ENCODE results near the gene MEIS2.

The MEIS2 gene

DNA sequence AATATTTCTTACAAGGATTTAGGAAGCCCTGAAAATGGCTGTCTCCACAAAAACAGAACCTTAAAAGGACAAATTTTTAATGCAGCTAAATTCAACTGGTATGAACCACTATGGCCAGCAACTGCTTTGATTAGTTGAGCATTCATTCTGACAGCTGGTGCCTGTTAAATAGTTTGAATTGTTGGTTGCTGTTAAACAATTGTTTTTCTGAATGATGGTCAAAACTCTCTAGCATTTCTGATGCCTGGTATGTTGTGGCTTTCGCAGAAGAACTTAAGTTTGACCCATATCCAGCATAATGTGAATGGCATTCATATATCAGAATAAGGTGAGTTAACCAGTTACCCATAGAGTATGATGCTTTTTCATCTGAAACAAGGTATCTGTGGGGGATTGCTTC lies 138.4 kb downstream of the MEIS2 start:
- H3K9me3 ChIP-seq (ENCODE audit: insufficient read depth, low read length, severe bottlenecking) = no peaks in the 10 kb centered on the region
- H3K79me2 ChIP-seq (ENCODE audit: insufficient read depth, low read length) = no peaks in the 10 kb centered on the region
- H3K9ac ChIP-seq (ENCODE audit: low read depth, low read length) = no peak overlapping the region
- H3K36me3 ChIP-seq (ENCODE audit: insufficient read depth, low read length) = no peaks in the 10 kb centered on the region
- H3K4me3 ChIP-seq (ENCODE audit: low read depth in 1 of 2, low read length in 2 of 2) = no peak overlapping the region
- ATAC-seq (ENCODE audit: insufficient read depth, low read depth) (no peak), DNase-seq (no peak)
- no peak overlapping the region for H3K27ac ChIP-seq (ENCODE audit: low read length)
- no peaks in the 10 kb centered on the region for H4K20me1 ChIP-seq (ENCODE audit: insufficient read depth, low read length)
- no peak overlapping the region for H2AFZ ChIP-seq (ENCODE audit: low read depth, low read length)
- no peaks in the 10 kb centered on the region for H3K4me1 ChIP-seq (ENCODE audit: insufficient read depth, low read length)
- TF ChIP-seq, protein P1, sequence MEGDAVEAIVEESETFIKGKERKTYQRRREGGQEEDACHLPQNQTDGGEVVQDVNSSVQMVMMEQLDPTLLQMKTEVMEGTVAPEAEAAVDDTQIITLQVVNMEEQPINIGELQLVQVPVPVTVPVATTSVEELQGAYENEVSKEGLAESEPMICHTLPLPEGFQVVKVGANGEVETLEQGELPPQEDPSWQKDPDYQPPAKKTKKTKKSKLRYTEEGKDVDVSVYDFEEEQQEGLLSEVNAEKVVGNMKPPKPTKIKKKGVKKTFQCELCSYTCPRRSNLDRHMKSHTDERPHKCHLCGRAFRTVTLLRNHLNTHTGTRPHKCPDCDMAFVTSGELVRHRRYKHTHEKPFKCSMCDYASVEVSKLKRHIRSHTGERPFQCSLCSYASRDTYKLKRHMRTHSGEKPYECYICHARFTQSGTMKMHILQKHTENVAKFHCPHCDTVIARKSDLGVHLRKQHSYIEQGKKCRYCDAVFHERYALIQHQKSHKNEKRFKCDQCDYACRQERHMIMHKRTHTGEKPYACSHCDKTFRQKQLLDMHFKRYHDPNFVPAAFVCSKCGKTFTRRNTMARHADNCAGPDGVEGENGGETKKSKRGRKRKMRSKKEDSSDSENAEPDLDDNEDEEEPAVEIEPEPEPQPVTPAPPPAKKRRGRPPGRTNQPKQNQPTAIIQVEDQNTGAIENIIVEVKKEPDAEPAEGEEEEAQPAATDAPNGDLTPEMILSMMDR (IDR thresholded peaks at IDR 0.05; ENCODE audit: borderline replicate concordance, extremely low read depth, low read length, poor library complexity, severe bottlenecking) = no peak
- H3K27me3 ChIP-seq (ENCODE audit: insufficient read depth, low read length, poor library complexity) = no peaks in the 10 kb centered on the region
- no peak overlapping the region for H3K4me2 ChIP-seq (ENCODE audit: insufficient read depth, low read length)

DNA sequence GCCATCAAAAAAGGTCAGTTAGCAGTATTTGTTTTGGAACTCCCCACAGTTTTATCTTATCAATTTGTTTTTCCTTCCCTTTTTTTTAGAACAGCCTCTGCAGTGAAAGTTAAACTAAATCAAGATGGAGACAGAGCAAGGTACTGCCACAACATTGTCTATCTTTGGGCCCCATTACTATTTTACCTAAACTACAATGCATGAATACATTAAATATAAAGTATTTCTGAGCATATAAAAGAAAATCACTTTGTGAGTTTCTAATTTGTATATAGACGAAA lies 139.5 kb downstream of the MEIS2 start:
- H3K36me3 ChIP-seq (ENCODE audit: insufficient read depth, low read length) = no peaks in the 10 kb centered on the region
- H3K27ac ChIP-seq (ENCODE audit: low read length) = no peak overlapping the region
- no peak overlapping the region for H3K9ac ChIP-seq (ENCODE audit: low read depth, low read length)
- no peaks in the 10 kb centered on the region for H3K9me3 ChIP-seq (ENCODE audit: insufficient read depth, low read length, severe bottlenecking)
- H4K20me1 ChIP-seq (ENCODE audit: insufficient read depth, low read length) = no peaks in the 10 kb centered on the region
- no peak for ATAC-seq (ENCODE audit: insufficient read depth, low read depth)
- no peak for DNase-seq
- no peaks in the 10 kb centered on the region for H3K4me1 ChIP-seq (ENCODE audit: insufficient read depth, low read length)
- H2AFZ ChIP-seq (ENCODE audit: low read depth, low read length) = no peak overlapping the region
- no peak overlapping the region for H3K4me2 ChIP-seq (ENCODE audit: insufficient read depth, low read length)
- H3K27me3 ChIP-seq (ENCODE audit: insufficient read depth, low read length, poor library complexity) = no peaks in the 10 kb centered on the region
- H3K79me2 ChIP-seq (ENCODE audit: insufficient read depth, low read length) = no peaks in the 10 kb centered on the region
- TF ChIP-seq EZH2 (IDR thresholded peaks at IDR 0.05; ENCODE audit: borderline replicate concordance, low read depth, low read length, severe bottlenecking) = no peak
- TF ChIP-seq, protein P1 (IDR thresholded peaks at IDR 0.05; ENCODE audit: borderline replicate concordance, extremely low read depth, low read length, poor library complexity, severe bottlenecking) = no peak
- no peak overlapping the region for H3K4me3 ChIP-seq (ENCODE audit: low read depth in 1 of 2, low read length in 2 of 2)

DNA sequence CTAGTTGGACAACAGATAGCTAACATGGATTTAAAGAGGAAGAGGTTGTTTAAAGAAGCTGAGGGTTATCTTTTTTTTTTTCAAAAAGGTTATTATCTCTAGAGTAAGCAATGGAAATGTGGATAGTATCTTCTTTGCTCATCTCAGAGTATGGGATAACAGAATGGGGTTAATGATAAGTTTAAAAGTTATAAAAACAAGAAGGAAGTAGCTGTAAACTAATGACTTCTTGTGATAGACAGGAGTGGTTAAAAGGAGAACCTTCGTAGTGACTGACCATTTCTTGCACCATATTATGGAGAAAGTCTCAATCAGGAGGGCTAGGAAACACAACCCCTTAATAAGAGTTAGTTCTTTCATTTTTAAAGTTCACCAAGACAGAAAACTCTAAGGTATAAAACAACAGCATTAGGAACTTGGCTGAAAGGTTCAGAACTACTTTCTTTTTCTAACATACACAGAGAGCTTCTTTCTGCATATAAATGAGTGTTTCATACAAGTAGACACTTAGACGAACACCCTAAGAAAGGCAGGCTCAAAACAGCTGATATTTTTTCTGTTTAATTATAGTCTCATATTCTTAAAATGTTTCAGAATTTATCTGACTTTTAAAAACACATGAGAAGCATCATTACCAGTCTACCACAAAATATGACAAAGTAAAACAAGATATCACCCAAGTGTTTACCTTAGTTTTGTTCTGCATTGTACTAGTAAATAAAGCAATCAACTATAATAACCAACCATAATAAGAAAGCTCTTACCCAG lies 140.0 kb downstream of the MEIS2 start:
- TF ChIP-seq, protein P1 (IDR thresholded peaks at IDR 0.05; ENCODE audit: borderline replicate concordance, extremely low read depth, low read length, poor library complexity, severe bottlenecking) = no peak
- TF ChIP-seq EZH2 (IDR thresholded peaks at IDR 0.05; ENCODE audit: borderline replicate concordance, low read depth, low read length, severe bottlenecking) = no peak
- no peaks in the 10 kb centered on the region for H3K27me3 ChIP-seq (ENCODE audit: insufficient read depth, low read length, poor library complexity)
- H3K4me2 ChIP-seq (ENCODE audit: insufficient read depth, low read length) = no peak overlapping the region
- no peak overlapping the region for H3K4me3 ChIP-seq (ENCODE audit: low read depth in 1 of 2, low read length in 2 of 2)
- no peaks in the 10 kb centered on the region for H3K9me3 ChIP-seq (ENCODE audit: insufficient read depth, low read length, severe bottlenecking)
- H3K79me2 ChIP-seq (ENCODE audit: insufficient read depth, low read length) = no peaks in the 10 kb centered on the region
- H2AFZ ChIP-seq (ENCODE audit: low read depth, low read length) = no peak overlapping the region
- no peak for DNase-seq
- no peak overlapping the region for H3K27ac ChIP-seq (ENCODE audit: low read length)
- H3K36me3 ChIP-seq (ENCODE audit: insufficient read depth, low read length) = no peaks in the 10 kb centered on the region
- ATAC-seq (ENCODE audit: insufficient read depth, low read depth) = no peak
- H3K4me1 ChIP-seq (ENCODE audit: insufficient read depth, low read length) = no peaks in the 10 kb centered on the region
- H3K9ac ChIP-seq (ENCODE audit: low read depth, low read length) = no peak overlapping the region
- H4K20me1 ChIP-seq (ENCODE audit: insufficient read depth, low read length) = no peaks in the 10 kb centered on the region

DNA sequence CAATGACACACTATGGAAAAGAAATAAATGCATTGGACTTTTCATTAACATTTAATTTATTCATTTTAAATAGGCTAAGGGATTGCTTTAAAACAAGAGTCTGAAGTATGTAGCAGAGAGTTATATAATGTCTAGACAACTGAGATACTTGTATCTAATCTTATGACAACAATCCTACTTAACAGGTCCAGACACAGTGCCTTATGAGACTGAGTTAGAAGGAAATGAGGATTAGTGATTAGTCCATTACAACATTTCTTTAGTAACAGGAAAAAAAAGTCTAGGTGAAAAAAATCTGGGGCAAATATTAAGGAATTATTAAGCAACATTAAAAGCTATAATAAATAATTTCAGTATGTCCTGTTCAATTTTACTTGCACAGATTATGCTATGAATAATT lies 140.6 kb downstream of the MEIS2 start:
- Histone ChIP-seq H3K27me3 (ENCODE audit: insufficient read depth, low read length, poor library complexity) (no peaks in the 10 kb centered on the region), H4K20me1 (ENCODE audit: insufficient read depth, low read length) (no peaks in the 10 kb centered on the region), H3K9me3 (ENCODE audit: insufficient read depth, low read length, severe bottlenecking) (no peaks in the 10 kb centered on the region), H3K27ac (ENCODE audit: low read length) (no peak overlapping the region), H3K79me2 (ENCODE audit: insufficient read depth, low read length) (no peaks in the 10 kb centered on the region), H3K4me3 (ENCODE audit: low read depth in 1 of 2, low read length in 2 of 2) (no peak overlapping the region), H3K36me3 (ENCODE audit: insufficient read depth, low read length) (no peaks in the 10 kb centered on the region), H3K9ac (ENCODE audit: low read depth, low read length) (no peak overlapping the region), H3K4me1 (ENCODE audit: insufficient read depth, low read length) (no peaks in the 10 kb centered on the region), H3K4me2 (ENCODE audit: insufficient read depth, low read length) (no peak overlapping the region), H2AFZ (ENCODE audit: low read depth, low read length) (no peak overlapping the region)
- DNase-seq (no peak), ATAC-seq (ENCODE audit: insufficient read depth, low read depth) (no peak)
- TF ChIP-seq, protein P1 (IDR thresholded peaks at IDR 0.05; ENCODE audit: borderline replicate concordance, extremely low read depth, low read length, poor library complexity, severe bottlenecking) = no peak
- no peak for TF ChIP-seq EZH2 (IDR thresholded peaks at IDR 0.05; ENCODE audit: borderline replicate concordance, low read depth, low read length, severe bottlenecking)

Measured in DND-41 (cell line).